ENCODE measurements around the gene CDKN2B-AS1.

GRCh38 chr9:22041775-22042174 is 47.2 kb downstream of the CDKN2B-AS1 start:
- TF ChIP-seq GATA2 (IDR thresholded peaks at IDR 0.05; ENCODE audit: low read depth, low read length) (no peak), GATA3 (IDR thresholded peaks at IDR 0.05; ENCODE audit: low read depth, low read length) (no peak)
